BJ (cell line): ENCODE measurements around the gene SNRPA1. TPM values are rescaled to one million over a fixed set of nuclear protein-coding genes. Genes with fewer than 3 reads are reported as not detected.

Experiments
- CTCF ChIA-PET: fragments of 350-600 bp; formaldehyde crosslinking; extraction: SDS; loops from one replicate; lab custom pipeline; 2021; ENCODE audit warnings: antibody characterized with exemption, inconsistent platforms; lab: Yijun Ruan, JAX
- POLR2A ChIA-PET: fragments of 300-600 bp; sonication (Branson Sonifier 250); formaldehyde crosslinking; extraction: SDS; loops from one replicate; lab custom pipeline; 2021; ENCODE audit warnings: antibody characterized with exemption; lab: Charles Lee
- DNase-seq: peaks from one replicate; pipeline ENCODE4 v3.0.0-alpha.2; 2011; ENCODE audit warnings: low read depth
- H3K27me3 ChIP-seq: 2 replicates; pipeline ENCODE4 v1.6.0; 2011; ENCODE audit warnings: low read length; ENCODE audit not compliant: control insufficient read depth, insufficient read depth
- H3K36me3 ChIP-seq: 2 replicates; pipeline ENCODE4 v1.5.1; 2011; ENCODE audit warnings: low read length; ENCODE audit not compliant: control insufficient read depth, insufficient read depth
- H3K4me3 ChIP-seq: 2 replicates; pipeline ENCODE4 v1.5.1; 2011; ENCODE audit warnings: low read depth, mild to moderate bottlenecking, control low read depth, low read length
- CTCF ChIP-seq: IDR thresholded peaks from 2 replicates; pipeline ENCODE4 v1.5.1; 2011; ENCODE audit warnings: low read depth, mild to moderate bottlenecking, control low read depth, inconsistent platforms, low read length, moderate library complexity; ENCODE audit not compliant: insufficient read depth
- polyA plus RNA-seq: library from polyadenylated mRNA; depleted of rRNA; stranded (reverse); fragments of >200 nt; gene quantifications from 2 replicates; pipeline ENCODE4 v1.2.3, GENCODE V29; 2011

SNRPA1 gene
- polyA plus RNA-seq, 1 experiment, result 27.0 TPM

DNA sequence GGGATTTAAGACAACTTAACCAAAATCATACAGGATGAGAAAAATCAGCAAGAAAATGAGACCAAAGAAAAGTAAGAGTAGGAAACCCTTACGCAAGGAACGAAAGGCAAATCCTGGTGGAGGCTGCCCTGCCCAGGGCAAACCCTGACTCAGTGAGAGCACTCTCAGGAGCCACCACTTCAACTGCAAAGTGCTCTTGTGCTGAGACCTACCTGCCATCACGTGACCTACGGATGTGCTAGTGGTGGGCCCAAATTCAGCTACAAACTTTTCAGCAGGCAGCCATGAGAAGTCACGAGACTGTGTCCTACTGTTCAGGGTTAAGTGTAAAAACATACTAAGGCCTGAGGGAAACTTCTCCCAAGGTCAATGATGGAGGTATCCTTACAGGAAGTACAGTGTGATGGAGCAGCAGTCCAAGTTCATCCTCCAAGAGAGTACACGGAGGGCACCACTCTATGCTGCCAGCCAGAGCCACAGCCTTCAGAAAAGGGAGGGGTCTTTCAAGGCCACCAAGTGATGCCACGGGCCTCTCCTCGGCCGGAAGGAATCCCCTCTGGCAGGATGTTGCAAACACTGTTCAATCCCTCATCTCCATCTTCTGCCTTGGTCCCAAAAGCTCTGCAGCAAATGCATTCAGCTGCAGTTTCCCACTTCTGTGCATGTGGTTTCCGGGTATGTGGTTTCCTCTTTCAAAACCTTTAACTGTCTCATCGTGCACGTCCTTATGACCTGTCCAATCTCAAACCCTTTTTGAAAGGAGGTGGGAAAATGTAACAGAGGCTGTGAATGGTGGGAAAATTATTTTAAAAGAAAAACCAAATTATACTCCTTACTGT is 52.7 kb downstream of the SNRPA1 start:
- ChIA-PET CTCF (interaction anchor here (0.6 to 1.9 kb wide), 4 partner anchors 11 to 221 kb away, joined by 3 to 6 read pairs (median 4); no protein-coding TSS in a partner anchor), POLR2A (no interaction called here)
- H3K36me3 ChIP-seq, result peaks cover 1% of the 10 kb centered on the region; the same call in 1 of the 2 replicates
- H3K27me3 ChIP-seq, result no peaks in the 10 kb centered on the region
- no peak for DNase-seq
- no peak for TF ChIP-seq CTCF
- H3K4me3 ChIP-seq, result no peak overlapping the region

- H3K4me3 ChIP-seq, result no peak overlapping the region
- no peak for DNase-seq
- CTCF ChIA-PET, result interaction anchor here (0.9 to 1.5 kb wide), 4 partner anchors 10 to 22 kb away, joined by 3 to 5 read pairs (median 3); no protein-coding TSS in a partner anchor
- peaks cover 1% of the 10 kb centered on the region; the same call in 1 of the 2 replicates for H3K36me3 ChIP-seq
- TF ChIP-seq CTCF, result no peak
- H3K27me3 ChIP-seq, result no peaks in the 10 kb centered on the region
- POLR2A ChIA-PET, result no interaction called here
Observed at GRCh38 chr15:101240358-101240757, 54.7 kb downstream of the SNRPA1 start.

- no peak overlapping the region for H3K4me3 ChIP-seq
- TF ChIP-seq CTCF, result no peak
- DNase-seq, result no peak
- no peaks in the 10 kb centered on the region for H3K27me3 ChIP-seq
- ChIA-PET POLR2A (no interaction called here), CTCF (interaction anchor here (1.5 kb wide), 1 partner anchor 11 kb away, joined by 5 read pairs; no protein-coding TSS in a partner anchor)
- H3K36me3 ChIP-seq, result peaks cover 3% of the 10 kb centered on the region
Observed at GRCh38 chr15:101239724-101240136, 55.3 kb downstream of the SNRPA1 start.

- H3K27me3 ChIP-seq, result no peaks in the 10 kb centered on the region
- TF ChIP-seq CTCF, result no peak
- peaks cover 2% of the 10 kb centered on the region for H3K36me3 ChIP-seq
- H3K4me3 ChIP-seq, result no peak overlapping the region
- no peak for DNase-seq
- ChIA-PET POLR2A (no interaction called here), CTCF (no interaction called here)
Observed at GRCh38 chr15:101237251-101237650, 57.8 kb downstream of the SNRPA1 start.

DNA sequence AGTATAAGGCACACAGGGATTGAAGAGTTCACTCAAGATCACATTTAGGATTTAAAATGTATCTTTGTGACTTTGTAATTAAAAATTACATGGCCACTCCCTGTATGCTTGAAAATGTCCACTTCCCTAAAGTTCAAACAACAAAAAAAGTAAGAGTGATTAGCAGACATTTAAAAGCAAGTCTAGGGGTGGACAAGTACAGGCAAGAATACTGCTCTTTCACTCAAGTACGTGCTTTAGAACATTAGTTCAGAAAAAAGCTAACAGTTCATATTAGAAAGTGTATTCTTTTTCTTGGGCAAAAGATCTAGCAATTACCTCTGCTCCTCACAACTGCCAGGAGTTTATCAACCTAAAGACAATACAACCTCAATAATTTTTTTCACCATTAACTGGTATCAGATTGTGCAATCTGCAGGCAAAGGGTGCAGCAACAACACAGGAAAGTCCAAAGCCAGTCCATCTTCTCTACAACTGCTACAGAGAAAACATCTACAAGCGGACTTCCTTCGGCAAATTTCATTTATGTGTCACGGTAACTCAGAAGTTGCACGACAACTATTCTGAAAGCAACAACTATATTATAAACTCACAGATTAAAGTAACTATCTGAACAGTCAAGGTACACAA is 61.3 kb downstream of the SNRPA1 start:
- Histone ChIP-seq H3K27me3 (no peaks in the 10 kb centered on the region), H3K36me3 (peaks cover 2% of the 10 kb centered on the region), H3K4me3 (no peak overlapping the region)
- CTCF ChIA-PET, result interaction anchor here (1.1 kb wide), 1 partner anchor 9 kb away, joined by 3 read pairs; no protein-coding TSS in a partner anchor
- POLR2A ChIA-PET, result no interaction called here
- TF ChIP-seq CTCF, result no peak
- no peak for DNase-seq
